ENCODE results near the gene ADPRHL1.

ADPRHL1 gene

GRCh38 chr13:113417008-113417751 is 36.1 kb downstream of the ADPRHL1 start:
- DNase-seq (ENCODE audit: low spot score): no peak

- DNase-seq (ENCODE audit: low spot score): no peak
These were observed 37.5 kb downstream of the ADPRHL1 start for GRCh38 chr13:113415825-113416224.

- no peak for DNase-seq (ENCODE audit: low spot score)
These were observed 38.3 kb downstream of the ADPRHL1 start for GRCh38 chr13:113415032-113415431.

GRCh38 chr13:113414335-113414734 is 39.0 kb downstream of the ADPRHL1 start:
- DNase-seq (ENCODE audit: low spot score): no peak

- no peak for DNase-seq (ENCODE audit: low spot score)
These were observed 39.4 kb downstream of the ADPRHL1 start for GRCh38 chr13:113413898-113414282.

- no peak for DNase-seq (ENCODE audit: low spot score)
These were observed 40.0 kb downstream of the ADPRHL1 start for GRCh38 chr13:113413178-113413897.

GRCh38 chr13:113412440-113412839 is 40.8 kb downstream of the ADPRHL1 start:
- no peak for DNase-seq (ENCODE audit: low spot score)

- DNase-seq (ENCODE audit: low spot score): no peak
These were observed 41.9 kb downstream of the ADPRHL1 start for GRCh38 chr13:113411216-113412023.

GRCh38 chr13:113410472-113411201 is 42.7 kb downstream of the ADPRHL1 start:
- DNase-seq (ENCODE audit: low spot score): no peak

- DNase-seq (ENCODE audit: low spot score): no peak
These were observed 44.7 kb downstream of the ADPRHL1 start for GRCh38 chr13:113408562-113408961.

- no peak for DNase-seq (ENCODE audit: low spot score)
These were observed 45.5 kb downstream of the ADPRHL1 start for GRCh38 chr13:113407531-113408393.

- no peak for DNase-seq (ENCODE audit: low spot score)
These were observed 46.2 kb downstream of the ADPRHL1 start for GRCh38 chr13:113407103-113407530.

GRCh38 chr13:113406321-113407102 is 46.8 kb downstream of the ADPRHL1 start:
- DNase-seq (ENCODE audit: low spot score): no peak

- no peak for DNase-seq (ENCODE audit: low spot score)
These were observed 47.6 kb downstream of the ADPRHL1 start for GRCh38 chr13:113405481-113406300.

- no peak for DNase-seq (ENCODE audit: low spot score)
These were observed 48.4 kb downstream of the ADPRHL1 start for GRCh38 chr13:113404723-113405471.

- no peak for DNase-seq (ENCODE audit: low spot score)
These were observed 48.9 kb downstream of the ADPRHL1 start for GRCh38 chr13:113404366-113404722.

GRCh38 chr13:113403255-113404104 is 49.8 kb downstream of the ADPRHL1 start:
- DNase-seq (ENCODE audit: low spot score): no peak

Measured in putamen (tissue), 1 donor.